Measurements from ENCODE around the gene PAM. TPM values are rescaled to one million over a fixed set of nuclear protein-coding genes. Genes with fewer than 3 reads are reported as not detected.
"Not testable (repeated sequence)": the region's sequence is repeated elsewhere in the genome, so short reads cannot be mapped to it uniquely, and the experiment has no call there.

PAM gene
- polyA plus RNA-seq, 1 donor, result 104 TPM

DNA sequence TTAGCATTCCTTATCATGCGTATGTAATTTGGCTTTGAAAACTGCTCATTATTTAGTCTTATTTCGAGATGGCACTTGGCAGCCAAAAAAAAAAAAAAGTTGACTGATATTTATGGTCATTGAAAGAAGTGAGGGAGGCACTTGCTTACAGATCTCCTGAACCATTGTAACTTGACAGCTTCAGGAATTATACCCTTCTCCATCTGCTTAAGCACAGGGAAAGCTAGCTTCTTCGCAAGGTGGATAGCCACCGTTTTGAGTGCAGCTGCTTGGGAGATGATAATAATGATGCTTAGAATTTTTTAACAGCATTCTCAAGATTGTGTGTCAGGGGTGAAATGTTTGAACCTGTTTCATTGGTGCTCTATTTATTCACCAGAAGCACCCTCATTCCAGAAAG is 248.8 kb downstream of the PAM start:
- DNase-seq, result no peak

GRCh38 chr5:103005276-103005675 is 250.2 kb downstream of the PAM start:
- DNase-seq, result no peak

DNA sequence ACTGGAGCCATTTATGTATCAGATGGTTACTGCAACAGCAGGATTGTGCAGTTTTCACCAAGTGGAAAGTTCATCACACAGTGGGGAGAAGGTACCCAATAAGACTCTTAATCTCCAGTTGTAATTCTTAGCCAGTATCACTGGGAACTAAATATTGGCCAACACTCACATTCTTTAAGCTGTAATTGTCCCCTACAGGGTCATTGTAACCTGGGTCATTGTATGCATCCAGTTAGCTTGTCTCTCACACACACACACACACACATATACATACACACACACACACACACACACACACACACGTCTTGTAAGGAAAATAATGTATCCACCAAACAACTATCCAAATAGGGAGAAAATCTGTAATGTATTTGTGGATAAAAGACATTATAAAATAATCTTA is 251.8 kb downstream of the PAM start:
- DNase-seq, result no peak

- DNase-seq, result no peak
Measured at GRCh38 chr5:103010168-103010567, 255.1 kb downstream of the PAM start.

DNA sequence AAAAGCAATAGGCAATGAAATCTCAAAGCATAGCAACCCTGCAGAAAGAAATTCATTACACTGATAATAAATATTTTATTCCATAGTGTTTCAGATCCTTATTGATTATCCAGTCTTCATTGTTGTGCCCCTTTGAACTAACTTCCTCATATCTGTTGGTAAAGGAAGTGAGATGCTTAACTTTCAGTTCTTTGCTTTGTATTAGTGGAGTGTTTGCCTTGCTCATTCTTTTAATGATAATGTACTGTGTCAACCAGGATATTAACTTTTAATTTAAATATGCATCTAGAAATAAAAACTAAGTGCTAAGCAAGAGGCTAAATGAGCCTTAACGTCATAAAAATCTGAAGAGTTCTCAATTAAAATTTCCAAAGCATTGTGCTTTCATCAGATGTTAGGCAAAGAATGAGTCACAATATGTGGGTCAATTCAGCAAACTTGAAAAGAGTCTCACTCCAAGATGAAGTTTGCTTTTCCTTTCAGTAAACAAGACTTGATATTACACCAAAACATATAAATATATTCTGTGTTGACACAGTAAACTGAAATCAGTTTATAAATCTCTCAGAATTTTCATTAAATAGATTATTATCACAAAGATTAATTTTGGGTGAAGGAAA is 258.9 kb downstream of the PAM start:
- no peak for DNase-seq

DNA sequence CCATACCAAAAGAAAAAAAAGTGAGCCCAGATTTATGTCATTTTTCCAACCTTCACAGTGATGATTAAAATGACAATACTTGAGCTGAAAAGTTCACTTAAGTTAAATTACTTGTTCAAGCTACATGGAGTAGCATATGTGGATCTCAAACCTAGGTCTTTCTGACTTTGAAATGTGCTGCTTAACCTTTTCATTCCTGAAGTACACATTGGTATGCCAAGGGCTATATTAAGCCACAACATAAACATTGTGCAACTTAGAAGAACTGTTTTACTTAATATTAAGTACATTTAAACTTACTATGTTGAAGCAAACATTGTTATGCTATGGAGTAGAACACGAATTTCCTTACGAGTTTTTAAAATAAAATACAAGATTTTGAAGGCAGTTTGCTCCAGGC is 259.9 kb downstream of the PAM start:
- no peak for DNase-seq

- no peak for DNase-seq
Measured at GRCh38 chr5:103016167-103016566, 261.1 kb downstream of the PAM start.

DNA sequence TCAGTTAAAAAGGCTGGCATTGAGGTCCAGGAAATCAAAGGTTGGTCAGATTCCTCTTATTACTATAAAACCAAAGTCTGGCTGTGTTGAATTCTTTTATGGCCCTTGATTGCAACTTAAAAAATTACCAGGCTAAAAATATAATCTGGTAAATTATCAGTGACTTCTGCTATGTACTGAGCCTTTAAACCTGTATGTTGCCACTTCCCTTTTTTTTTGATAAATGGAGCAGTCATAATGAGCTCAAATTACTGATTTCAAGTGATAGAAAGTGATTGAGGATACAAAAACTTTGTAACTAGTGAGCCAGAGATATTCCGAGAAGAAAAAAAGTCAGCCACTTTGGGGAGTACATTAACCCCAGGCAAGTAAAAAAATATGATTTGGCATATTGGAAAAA is 264.7 kb downstream of the PAM start:
- no peak for DNase-seq

- no peak for DNase-seq
Measured at GRCh38 chr5:103021314-103021713, 266.2 kb downstream of the PAM start.

GRCh38 chr5:103027267-103027666 is 272.2 kb downstream of the PAM start:
- DNase-seq, result no peak

DNA sequence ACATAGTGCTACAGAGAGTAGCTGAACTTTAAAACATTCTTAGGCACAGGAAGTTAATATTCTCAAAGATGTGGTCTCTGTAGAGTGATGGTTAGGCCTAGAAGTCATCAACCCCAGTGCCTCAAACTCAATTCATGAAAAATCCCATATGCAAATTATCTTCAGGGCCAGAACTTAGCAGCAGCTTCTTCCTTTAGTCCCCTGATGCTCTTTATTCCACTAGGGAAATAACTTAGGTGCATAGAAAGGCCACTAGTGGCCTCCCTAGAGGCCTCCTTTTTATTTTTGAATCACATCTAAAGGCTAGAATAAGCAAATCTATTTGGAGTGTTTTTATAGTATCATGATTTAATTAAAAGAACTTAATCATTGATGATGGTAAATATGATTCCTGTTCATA is 276.5 kb downstream of the PAM start:
- no peak for DNase-seq

- no peak for DNase-seq
Measured at GRCh38 chr5:103033696-103034095, 278.6 kb downstream of the PAM start.

DNA sequence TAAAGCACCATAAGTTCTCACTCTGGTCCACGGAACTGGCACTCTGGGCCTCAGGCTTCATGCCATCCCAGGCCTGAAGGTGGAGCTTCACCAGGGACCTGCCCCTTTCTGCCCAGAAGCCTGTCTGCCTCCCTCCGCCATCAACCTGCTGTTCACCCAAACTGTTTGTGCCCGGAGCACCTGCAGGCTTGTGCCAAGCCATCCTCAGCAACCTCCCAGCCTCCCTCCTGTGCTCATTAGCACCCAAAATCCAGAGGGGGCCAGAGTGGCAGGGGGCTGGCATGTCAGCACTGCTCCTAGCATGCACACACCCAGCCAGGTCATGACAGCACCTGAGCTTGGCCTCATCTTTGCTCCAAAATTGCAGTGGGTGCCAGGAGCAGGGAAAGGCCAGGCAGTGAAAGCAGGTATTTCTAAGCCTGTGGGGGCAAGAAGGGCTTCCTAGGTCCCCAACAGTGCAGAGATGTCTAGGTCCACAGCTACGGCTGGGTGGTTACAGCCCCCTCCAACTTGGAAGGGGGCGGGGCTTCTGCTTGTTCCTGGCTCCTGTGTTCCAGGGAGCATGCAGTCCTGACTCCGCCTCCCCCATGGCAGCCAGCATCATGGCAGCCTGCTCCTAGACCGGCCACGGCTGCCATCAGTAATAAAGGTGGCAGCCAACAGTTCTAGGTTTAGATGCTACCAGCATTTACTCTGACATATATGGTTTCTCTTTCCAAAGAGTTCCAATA is 279.7 kb downstream of the PAM start:
- no peak for DNase-seq

DNA sequence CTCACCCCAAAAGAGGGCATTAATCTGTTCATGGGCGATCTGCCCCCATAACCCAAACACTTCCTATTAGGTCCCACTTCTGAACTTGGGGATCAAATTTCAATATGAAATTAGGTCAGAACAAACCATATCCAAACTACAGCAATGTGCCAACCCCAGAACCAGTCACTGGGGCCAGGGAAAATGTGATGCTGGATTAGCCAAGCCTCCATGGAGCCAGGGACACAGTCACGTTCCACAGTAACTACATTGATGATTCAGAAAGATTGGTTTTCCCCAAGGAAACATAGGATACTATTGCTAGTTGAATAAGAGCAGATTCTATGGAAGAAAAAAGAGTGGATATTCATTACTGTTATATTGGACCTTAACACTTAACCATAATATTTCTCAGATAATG is 280.6 kb downstream of the PAM start:
- no peak for DNase-seq

DNA sequence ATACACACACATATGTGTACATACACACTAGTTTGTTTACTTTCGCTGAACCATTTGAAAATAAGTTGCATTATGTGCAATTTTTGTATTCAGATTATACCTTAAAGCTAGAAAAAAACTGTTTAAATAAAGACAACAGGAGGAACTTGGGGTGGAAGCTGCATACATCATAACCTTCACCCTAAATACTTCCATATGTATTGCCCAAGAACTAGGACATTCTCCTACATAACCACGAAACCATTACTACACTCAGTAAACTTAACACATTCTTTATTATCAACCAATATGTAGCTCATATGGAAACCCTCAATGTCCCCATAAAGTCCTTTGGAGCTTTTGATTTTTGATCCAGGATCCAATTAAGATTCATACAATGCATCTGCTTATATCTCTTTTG is 281.5 kb downstream of the PAM start:
- no peak for DNase-seq

GRCh38 chr5:103037673-103038455 is 282.8 kb downstream of the PAM start:
- no peak for DNase-seq

- DNase-seq, result peak; percentile 40
Measured at GRCh38 chr5:103041071-103041676, 286.1 kb downstream of the PAM start.

DNA sequence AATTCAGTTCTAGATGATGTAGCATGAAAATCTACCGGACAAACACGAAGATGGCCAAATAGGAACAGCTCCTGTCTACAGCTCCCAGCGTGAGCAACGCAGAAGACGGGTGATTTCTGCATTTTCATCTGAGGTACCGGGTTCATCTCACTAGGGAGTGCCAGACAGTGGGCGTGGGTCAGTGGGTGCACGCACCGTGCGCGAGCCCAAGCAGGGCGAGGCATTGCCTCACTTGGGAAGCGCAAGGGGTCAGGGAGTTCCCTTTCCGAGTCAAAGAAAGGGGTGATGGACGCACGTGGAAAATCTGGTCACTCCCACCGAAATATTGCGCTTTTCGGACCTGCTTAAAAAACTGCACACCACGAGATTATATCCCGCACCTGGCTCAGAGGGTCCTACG is 291.6 kb downstream of the PAM start:
- DNase-seq, result not testable (repeated sequence)

DNA sequence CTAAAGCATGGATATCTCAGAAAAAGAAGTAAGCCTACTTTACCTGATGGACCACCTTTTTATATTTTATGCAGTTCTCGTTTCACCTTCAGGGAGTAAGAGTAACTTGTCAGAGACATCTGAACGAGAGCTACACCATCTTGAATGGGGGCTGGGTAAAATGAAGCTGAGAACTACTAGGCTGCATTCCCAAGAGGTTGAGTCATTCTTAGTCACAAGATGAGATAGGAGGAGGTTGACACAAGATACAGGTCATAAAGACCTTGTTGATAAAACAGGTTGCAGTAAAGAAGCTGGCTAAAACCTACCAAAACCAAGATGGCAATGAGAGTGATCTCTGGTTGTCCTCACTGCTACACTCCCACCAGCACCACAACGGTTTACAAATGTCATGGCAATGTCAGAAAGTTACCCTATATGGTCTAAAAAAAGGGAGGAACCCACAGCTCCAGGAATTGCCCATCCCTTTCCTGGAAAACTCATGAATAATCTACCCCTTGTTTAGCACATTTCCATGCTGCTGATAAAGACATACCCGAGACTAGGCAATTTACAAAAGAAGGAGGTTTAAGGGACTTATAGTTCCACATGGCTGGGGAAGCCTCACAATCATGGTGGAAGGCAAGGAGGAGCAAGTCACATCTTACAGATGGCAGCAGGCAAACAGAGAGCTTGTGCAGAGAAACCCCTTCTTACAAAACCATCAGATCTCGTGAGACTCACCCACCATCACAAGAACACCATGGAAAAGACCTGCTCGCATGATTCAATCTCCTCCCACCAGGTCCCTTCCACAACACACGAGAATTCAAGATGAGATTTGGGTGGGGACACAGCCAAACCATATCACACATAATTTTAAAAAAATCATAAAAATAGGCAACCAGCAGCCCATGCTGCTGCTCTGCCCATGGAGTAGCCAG is 302.4 kb downstream of the PAM start:
- no peak for DNase-seq

- no peak for DNase-seq
Measured at GRCh38 chr5:103059525-103059924, 304.4 kb downstream of the PAM start.

DNA sequence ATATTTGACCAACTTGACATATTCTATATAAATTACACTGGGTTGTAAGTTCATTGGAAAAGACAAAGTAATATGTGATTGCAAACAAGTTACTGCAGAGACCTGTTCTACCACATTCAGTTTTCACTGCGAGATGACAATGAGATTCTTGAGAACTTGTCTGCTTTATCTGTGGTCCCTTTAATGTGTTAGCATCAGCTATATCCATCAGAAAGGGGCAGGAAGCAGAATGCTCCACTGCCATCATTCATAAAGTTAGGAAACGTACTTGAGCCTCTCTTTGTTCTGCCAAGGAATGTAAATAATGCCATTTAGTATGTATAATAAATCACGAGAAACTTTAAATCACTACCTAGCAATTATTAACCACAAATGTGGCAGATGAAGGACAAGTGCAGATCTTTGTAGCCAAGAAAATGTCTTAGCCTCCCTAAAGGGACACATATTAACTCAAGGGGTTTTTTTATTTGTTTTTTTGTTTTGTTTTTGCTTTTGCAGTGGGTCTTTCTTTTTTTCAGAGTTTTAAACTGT is 305.4 kb downstream of the PAM start:
- no peak for DNase-seq

- DNase-seq, result no peak
Measured at GRCh38 chr5:103066326-103066725, 311.2 kb downstream of the PAM start.
